ENCODE measurements around the gene RDH13.

RDH13 gene

GRCh38 chr19:55091126-55091910 lies 28.4 kb upstream of the RDH13 start:
- no peak for FAIRE-seq

GRCh38 chr19:55090564-55090963 lies 27.6 kb upstream of the RDH13 start:
- FAIRE-seq: no peak

GRCh38 chr19:55089342-55089944 lies 26.5 kb upstream of the RDH13 start:
- no peak for FAIRE-seq

- no peak for FAIRE-seq
Measured at GRCh38 chr19:55088543-55089341, 25.8 kb upstream of the RDH13 start.

- no peak for FAIRE-seq
Measured at GRCh38 chr19:55088021-55088451, 25.1 kb upstream of the RDH13 start.

- no peak for FAIRE-seq
Measured at GRCh38 chr19:55087542-55087901, 24.6 kb upstream of the RDH13 start.

- peak; percentile 91 for FAIRE-seq
Measured at GRCh38 chr19:55086730-55087541, 24.0 kb upstream of the RDH13 start.

GRCh38 chr19:55085923-55086715 lies 23.2 kb upstream of the RDH13 start:
- FAIRE-seq: no peak

GRCh38 chr19:55084416-55084815 lies 21.5 kb upstream of the RDH13 start:
- no peak for FAIRE-seq

- no peak for FAIRE-seq
Measured at GRCh38 chr19:55083004-55083850, 20.3 kb upstream of the RDH13 start.

- FAIRE-seq: no peak
Measured at GRCh38 chr19:55082020-55082851, 19.3 kb upstream of the RDH13 start.

- no peak for FAIRE-seq
Measured at GRCh38 chr19:55081770-55082019, 18.7 kb upstream of the RDH13 start.

GRCh38 chr19:55080968-55081769 lies 18.2 kb upstream of the RDH13 start:
- peak; percentile 61 for FAIRE-seq

- FAIRE-seq: peak; percentile 84
Measured at GRCh38 chr19:55080121-55080967, 17.4 kb upstream of the RDH13 start.

- FAIRE-seq: no peak
Measured at GRCh38 chr19:55079400-55080038, 16.6 kb upstream of the RDH13 start.

GRCh38 chr19:55078996-55079395 lies 16.0 kb upstream of the RDH13 start:
- no peak for FAIRE-seq

- no peak for FAIRE-seq
Measured at GRCh38 chr19:55077106-55077505, 14.2 kb upstream of the RDH13 start.

- FAIRE-seq: no peak
Measured at GRCh38 chr19:55076321-55076720, 13.4 kb upstream of the RDH13 start.

All from G401.6 (cell line).